ENCODE results near the gene CCDC158.

CCDC158 gene

DNA sequence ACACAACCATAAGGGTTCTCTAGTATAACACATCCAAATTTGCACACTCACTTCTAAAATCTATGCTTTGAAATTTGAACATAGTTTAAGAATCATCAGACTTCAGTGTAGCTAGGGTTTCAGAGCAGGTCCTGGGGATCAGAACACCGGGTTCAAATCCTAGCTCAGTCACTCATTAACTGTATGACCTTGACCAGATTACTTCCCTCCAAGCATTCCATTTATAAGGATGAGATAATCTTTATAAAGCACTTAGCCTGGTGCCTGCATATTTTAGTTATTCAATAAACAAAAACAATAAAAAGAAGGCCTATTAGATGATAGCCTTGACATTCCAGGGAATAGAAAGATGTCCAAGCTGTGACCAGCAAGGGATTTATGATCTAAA lies 119.2 kb downstream of the CCDC158 start:
- Histone ChIP-seq H3F3A (ENCODE audit: insufficient read depth) (no peaks in the 10 kb centered on the region), H3K79me2 (ENCODE audit: insufficient read depth, low read length) (no peaks in the 10 kb centered on the region), H3K9ac (ENCODE audit: low read length) (no peak overlapping the region), H3K9me2 (replicated peaks; ENCODE audit: insufficient read depth, low read length) (no peaks in the 10 kb centered on the region), H3K9me3 (ENCODE audit: insufficient read depth, low read length) (no peaks in the 10 kb centered on the region), H3K4me2 (ENCODE audit: low read depth, low read length, poor library complexity, severe bottlenecking) (no peak overlapping the region), H2AFZ (ENCODE audit: low read depth, low read length, severe bottlenecking) (no peak overlapping the region), H3K4me3 (ENCODE audit: insufficient read depth, low read length, poor library complexity, severe bottlenecking) (no peak overlapping the region), H4K20me1 (ENCODE audit: low read depth, low read length) (no peaks in the 10 kb centered on the region), H3K27me3 (ENCODE audit: low read length) (no peaks in the 10 kb centered on the region), H3K36me3 (ENCODE audit: low read length) (no peaks in the 10 kb centered on the region), H3K27ac (ENCODE audit: low read depth, low read length) (no peak overlapping the region)
- TF ChIP-seq, protein P1, sequence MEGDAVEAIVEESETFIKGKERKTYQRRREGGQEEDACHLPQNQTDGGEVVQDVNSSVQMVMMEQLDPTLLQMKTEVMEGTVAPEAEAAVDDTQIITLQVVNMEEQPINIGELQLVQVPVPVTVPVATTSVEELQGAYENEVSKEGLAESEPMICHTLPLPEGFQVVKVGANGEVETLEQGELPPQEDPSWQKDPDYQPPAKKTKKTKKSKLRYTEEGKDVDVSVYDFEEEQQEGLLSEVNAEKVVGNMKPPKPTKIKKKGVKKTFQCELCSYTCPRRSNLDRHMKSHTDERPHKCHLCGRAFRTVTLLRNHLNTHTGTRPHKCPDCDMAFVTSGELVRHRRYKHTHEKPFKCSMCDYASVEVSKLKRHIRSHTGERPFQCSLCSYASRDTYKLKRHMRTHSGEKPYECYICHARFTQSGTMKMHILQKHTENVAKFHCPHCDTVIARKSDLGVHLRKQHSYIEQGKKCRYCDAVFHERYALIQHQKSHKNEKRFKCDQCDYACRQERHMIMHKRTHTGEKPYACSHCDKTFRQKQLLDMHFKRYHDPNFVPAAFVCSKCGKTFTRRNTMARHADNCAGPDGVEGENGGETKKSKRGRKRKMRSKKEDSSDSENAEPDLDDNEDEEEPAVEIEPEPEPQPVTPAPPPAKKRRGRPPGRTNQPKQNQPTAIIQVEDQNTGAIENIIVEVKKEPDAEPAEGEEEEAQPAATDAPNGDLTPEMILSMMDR (IDR thresholded peaks at IDR 0.05; ENCODE audit: insufficient read depth, low read length, poor library complexity, severe bottlenecking), result no peak
- TF ChIP-seq EZH2phosphoT487 (conservative IDR thresholded peaks at IDR 0.05; ENCODE audit: low read length), result no peak

- TF ChIP-seq, protein P1 (IDR thresholded peaks at IDR 0.05; ENCODE audit: insufficient read depth, low read length, poor library complexity, severe bottlenecking), result no peak
- no peak for TF ChIP-seq EZH2phosphoT487 (conservative IDR thresholded peaks at IDR 0.05; ENCODE audit: low read length)
Observed at GRCh38 chr4:76301068-76301774, 119.7 kb downstream of the CCDC158 start.

DNA sequence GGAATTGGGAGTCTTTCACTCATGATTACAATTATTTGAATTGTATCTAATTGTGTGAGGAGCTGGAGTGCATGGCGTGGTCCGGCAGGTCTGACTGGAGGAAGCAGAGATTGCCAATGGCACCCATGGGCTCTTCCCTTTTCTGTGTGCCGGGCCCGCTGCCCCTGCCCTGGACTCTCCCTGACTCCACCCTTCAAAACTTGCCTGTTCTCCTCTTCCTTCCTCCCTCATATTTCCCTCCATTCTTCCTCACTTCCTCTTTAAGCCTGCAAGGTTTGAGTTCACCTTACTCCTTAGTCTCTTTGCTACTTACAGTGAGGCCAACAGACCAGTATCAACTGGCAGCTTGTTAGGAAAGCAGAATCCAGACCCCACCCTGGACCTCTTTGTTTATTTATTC lies 120.9 kb downstream of the CCDC158 start:
- Histone ChIP-seq H4K20me1 (ENCODE audit: low read depth, low read length) (no peaks in the 10 kb centered on the region), H2AFZ (ENCODE audit: low read depth, low read length, severe bottlenecking) (no peak overlapping the region), H3K9me2 (replicated peaks; ENCODE audit: insufficient read depth, low read length) (no peaks in the 10 kb centered on the region), H3F3A (ENCODE audit: insufficient read depth) (no peaks in the 10 kb centered on the region), H3K4me2 (ENCODE audit: low read depth, low read length, poor library complexity, severe bottlenecking) (no peak overlapping the region), H3K27ac (ENCODE audit: low read depth, low read length) (no peak overlapping the region), H3K36me3 (ENCODE audit: low read length) (no peaks in the 10 kb centered on the region), H3K9ac (ENCODE audit: low read length) (no peak overlapping the region), H3K27me3 (ENCODE audit: low read length) (no peaks in the 10 kb centered on the region), H3K9me3 (ENCODE audit: insufficient read depth, low read length) (no peaks in the 10 kb centered on the region), H3K4me3 (ENCODE audit: insufficient read depth, low read length, poor library complexity, severe bottlenecking) (no peak overlapping the region), H3K79me2 (ENCODE audit: insufficient read depth, low read length) (no peaks in the 10 kb centered on the region)
- TF ChIP-seq EZH2phosphoT487 (conservative IDR thresholded peaks at IDR 0.05; ENCODE audit: low read length), result no peak

More at GRCh38 chr4:76301068-76301774, 119.7 kb downstream of the CCDC158 start:
- no peaks in the 10 kb centered on the region for H3K27me3 ChIP-seq (ENCODE audit: low read length)
- no peaks in the 10 kb centered on the region for H3K9me2 ChIP-seq (replicated peaks; ENCODE audit: insufficient read depth, low read length)
- no peaks in the 10 kb centered on the region for H3F3A ChIP-seq (ENCODE audit: insufficient read depth)
- no peak overlapping the region for H3K9ac ChIP-seq (ENCODE audit: low read length)
- no peak overlapping the region for H3K27ac ChIP-seq (ENCODE audit: low read depth, low read length)
- no peaks in the 10 kb centered on the region for H4K20me1 ChIP-seq (ENCODE audit: low read depth, low read length)
- no peaks in the 10 kb centered on the region for H3K9me3 ChIP-seq (ENCODE audit: insufficient read depth, low read length)
- H3K36me3 ChIP-seq (ENCODE audit: low read length), result no peaks in the 10 kb centered on the region
- no peak overlapping the region for H2AFZ ChIP-seq (ENCODE audit: low read depth, low read length, severe bottlenecking)
- H3K79me2 ChIP-seq (ENCODE audit: insufficient read depth, low read length), result no peaks in the 10 kb centered on the region
- H3K4me2 ChIP-seq (ENCODE audit: low read depth, low read length, poor library complexity, severe bottlenecking), result no peak overlapping the region
- no peak overlapping the region for H3K4me3 ChIP-seq (ENCODE audit: insufficient read depth, low read length, poor library complexity, severe bottlenecking)

DNA sequence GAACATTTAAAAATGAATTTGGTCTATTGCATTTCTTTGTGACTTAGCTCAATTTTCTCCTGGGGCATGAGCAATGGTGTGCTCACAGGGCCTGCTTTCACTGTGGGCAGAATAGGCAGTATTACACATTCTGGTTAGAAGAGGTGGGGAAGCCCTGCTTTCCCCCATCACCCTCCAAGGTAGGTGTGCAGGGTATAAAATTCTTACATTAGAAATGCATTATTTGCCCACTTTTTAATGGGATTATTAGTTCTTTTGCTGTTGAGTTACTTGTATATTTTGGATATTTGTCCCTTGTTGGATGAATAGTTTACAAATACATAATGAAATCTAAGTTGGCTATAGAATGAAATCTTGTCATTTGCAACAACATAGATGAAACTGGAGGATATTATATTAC lies 122.7 kb downstream of the CCDC158 start:
- Histone ChIP-seq H3K9ac (ENCODE audit: low read length) (no peak overlapping the region), H3K9me2 (replicated peaks; ENCODE audit: insufficient read depth, low read length) (no peaks in the 10 kb centered on the region), H3K4me2 (ENCODE audit: low read depth, low read length, poor library complexity, severe bottlenecking) (no peak overlapping the region), H3K4me3 (ENCODE audit: insufficient read depth, low read length, poor library complexity, severe bottlenecking) (no peak overlapping the region), H3K27ac (ENCODE audit: low read depth, low read length) (no peak overlapping the region), H3F3A (ENCODE audit: insufficient read depth) (no peaks in the 10 kb centered on the region), H3K79me2 (ENCODE audit: insufficient read depth, low read length) (no peaks in the 10 kb centered on the region), H3K27me3 (ENCODE audit: low read length) (no peaks in the 10 kb centered on the region), H4K20me1 (ENCODE audit: low read depth, low read length) (no peaks in the 10 kb centered on the region), H2AFZ (ENCODE audit: low read depth, low read length, severe bottlenecking) (no peak overlapping the region), H3K9me3 (ENCODE audit: insufficient read depth, low read length) (no peaks in the 10 kb centered on the region), H3K36me3 (ENCODE audit: low read length) (no peaks in the 10 kb centered on the region)
- TF ChIP-seq, protein P1 (IDR thresholded peaks at IDR 0.05; ENCODE audit: insufficient read depth, low read length, poor library complexity, severe bottlenecking), result no peak
- TF ChIP-seq EZH2phosphoT487 (conservative IDR thresholded peaks at IDR 0.05; ENCODE audit: low read length), result no peak
